ENCODE results near the gene ZBTB7C.

ZBTB7C gene

GRCh38 chr18:48318436-48318835 is 90.7 kb downstream of the ZBTB7C start:
- DNase-seq (ENCODE audit: low read depth, low spot score) = no peak
- no peak overlapping the region for H3K4me3 ChIP-seq (ENCODE audit: low read depth, low read length)
- in situ Hi-C loops (cut with HindIII; ENCODE audit: low sequenced_read_pairs) = no loop called here
- no peak for TF ChIP-seq CTCF (IDR thresholded peaks at IDR 0.05; ENCODE audit: low read depth, low read length)

GRCh38 chr18:48317781-48318381 is 91.3 kb downstream of the ZBTB7C start:
- no peak for TF ChIP-seq CTCF (IDR thresholded peaks at IDR 0.05; ENCODE audit: low read depth, low read length)
- in situ Hi-C loops (cut with HindIII; ENCODE audit: low sequenced_read_pairs) = no loop called here
- H3K4me3 ChIP-seq (ENCODE audit: low read depth, low read length) = no peak overlapping the region
- no peak for DNase-seq (ENCODE audit: low read depth, low spot score)

- no peak overlapping the region for H3K4me3 ChIP-seq (ENCODE audit: low read depth, low read length)
- no peak for TF ChIP-seq CTCF (IDR thresholded peaks at IDR 0.05; ENCODE audit: low read depth, low read length)
- in situ Hi-C loops (cut with HindIII; ENCODE audit: low sequenced_read_pairs) = no loop called here
- DNase-seq (ENCODE audit: low read depth, low spot score) = no peak
These were observed 93.0 kb downstream of the ZBTB7C start for GRCh38 chr18:48316177-48316576.

- TF ChIP-seq CTCF (IDR thresholded peaks at IDR 0.05; ENCODE audit: low read depth, low read length) = no peak
- in situ Hi-C loops (cut with HindIII; ENCODE audit: low sequenced_read_pairs) = no loop called here
- H3K4me3 ChIP-seq (ENCODE audit: low read depth, low read length) = no peak overlapping the region
- DNase-seq (ENCODE audit: low read depth, low spot score) = no peak
These were observed 94.5 kb downstream of the ZBTB7C start for GRCh38 chr18:48314690-48315089.

- in situ Hi-C loops (cut with HindIII; ENCODE audit: low sequenced_read_pairs) = no loop called here
- DNase-seq (ENCODE audit: low read depth, low spot score) = no peak
- TF ChIP-seq CTCF (IDR thresholded peaks at IDR 0.05; ENCODE audit: low read depth, low read length) = no peak
- no peak overlapping the region for H3K4me3 ChIP-seq (ENCODE audit: low read depth, low read length)
These were observed 95.4 kb downstream of the ZBTB7C start for GRCh38 chr18:48313792-48314191.

- no peak for DNase-seq (ENCODE audit: low read depth, low spot score)
- in situ Hi-C loops (cut with HindIII; ENCODE audit: low sequenced_read_pairs) = no loop called here
- H3K4me3 ChIP-seq (ENCODE audit: low read depth, low read length) = no peak overlapping the region
- no peak for TF ChIP-seq CTCF (IDR thresholded peaks at IDR 0.05; ENCODE audit: low read depth, low read length)
These were observed 97.1 kb downstream of the ZBTB7C start for GRCh38 chr18:48312066-48312465.

- in situ Hi-C loops (cut with HindIII; ENCODE audit: low sequenced_read_pairs) = no loop called here
- no peak for DNase-seq (ENCODE audit: low read depth, low spot score)
- TF ChIP-seq CTCF (IDR thresholded peaks at IDR 0.05; ENCODE audit: low read depth, low read length) = no peak
- no peak overlapping the region for H3K4me3 ChIP-seq (ENCODE audit: low read depth, low read length)
These were observed 98.2 kb downstream of the ZBTB7C start for GRCh38 chr18:48310999-48311398.
